HG02973 (cell line): ENCODE measurements around the gene UBAP2.

Experiments
- ATAC-seq: cut with Tn5 transposase; IDR thresholded peaks from one replicate; pipeline ENCODE4 v1.9.1; 2021; ENCODE audit warnings: moderate library complexity; ENCODE audit not compliant: unreplicated experiment

The UBAP2 gene

GRCh38 chr9:33880211-33881089, 168.2 kb downstream of the UBAP2 start:
- ATAC-seq: no peak

- no peak for ATAC-seq
Observed at GRCh38 chr9:33878691-33879366, 169.9 kb downstream of the UBAP2 start.

GRCh38 chr9:33877727-33878489, 170.8 kb downstream of the UBAP2 start:
- no peak for ATAC-seq
